Measurements from ENCODE around the gene SKAP1. TPM values are rescaled to one million over a fixed set of nuclear protein-coding genes. Genes with fewer than 3 reads are reported as not detected.

The SKAP1 gene
- total and polyA plus RNA-seq, 8 donors = 1.2 to 3.0 (median 1.8) TPM

- ATAC-seq = no peak
- H3K36me3 ChIP-seq = no peaks in the 10 kb centered on the region
- no peak for TF ChIP-seq CTCF (IDR thresholded peaks at IDR 0.05)
- no peaks in the 10 kb centered on the region for H3K4me1 ChIP-seq
- H3K27me3 ChIP-seq = peaks cover 0 to 26% of the 10 kb centered on the region in 2 donors
- no peak overlapping the region for H3K27ac ChIP-seq
- no peaks in the 10 kb centered on the region for H3K9me3 ChIP-seq
- H3K4me3 ChIP-seq = no peak overlapping the region
- DNase-seq = no peak
- intact Hi-C loops (cut with DNase I) = loop anchor here in 1 of 2 donors (10.0 kb wide), 1 partner anchor 108 kb away; no protein-coding TSS in a partner anchor
Observed at GRCh38 chr17:48472411-48473281, 42.6 kb upstream of the SKAP1 start.

- Histone ChIP-seq H3K4me1 (no peaks in the 10 kb centered on the region), H3K27me3 (peaks cover 0 to 24% of the 10 kb centered on the region in 2 donors), H3K27ac (no peak overlapping the region), H3K9me3 (no peaks in the 10 kb centered on the region), H3K4me3 (no peak overlapping the region), H3K36me3 (no peaks in the 10 kb centered on the region)
- intact Hi-C loops (cut with DNase I) = loop anchor here in 1 of 2 donors (10.0 kb wide), 1 partner anchor 107 kb away; no protein-coding TSS in a partner anchor
- DNase-seq = no peak
- no peak for TF ChIP-seq CTCF (IDR thresholded peaks at IDR 0.05)
- ATAC-seq = no peak
Observed at GRCh38 chr17:48471817-48472410, 41.9 kb upstream of the SKAP1 start.

GRCh38 chr17:48470388-48471034, 40.5 kb upstream of the SKAP1 start:
- H3K36me3 ChIP-seq = no peaks in the 10 kb centered on the region

GRCh38 chr17:48469227-48469626, 39.2 kb upstream of the SKAP1 start:
- DNase-seq (no peak), ATAC-seq (no peak)
- Histone ChIP-seq H3K4me1 (no peaks in the 10 kb centered on the region), H3K27me3 (peaks cover 0 to 39% of the 10 kb centered on the region in 2 donors), H3K9me3 (no peaks in the 10 kb centered on the region), H3K27ac (no peak overlapping the region), H3K36me3 (no peaks in the 10 kb centered on the region), H3K4me3 (no peak overlapping the region)
- intact Hi-C loops (cut with DNase I) = no loop called here
- no peak for TF ChIP-seq CTCF (IDR thresholded peaks at IDR 0.05)

More at GRCh38 chr17:48470388-48471034, 40.5 kb upstream of the SKAP1 start:
- DNase-seq = peak in 1 of 4 donors; percentile 56
- intact Hi-C loops (cut with DNase I) = loop anchor here in 1 of 2 donors (10.0 kb wide), 1 partner anchor 106 kb away; no protein-coding TSS in a partner anchor
- no peak for TF ChIP-seq CTCF (IDR thresholded peaks at IDR 0.05)
- peaks cover 0 to 34% of the 10 kb centered on the region in 2 donors for H3K27me3 ChIP-seq
- no peaks in the 10 kb centered on the region for H3K4me1 ChIP-seq
- H3K9me3 ChIP-seq = no peaks in the 10 kb centered on the region
- ATAC-seq = no peak
- no peak overlapping the region for H3K27ac ChIP-seq
- H3K4me3 ChIP-seq = no peak overlapping the region
